Duodenal mucosa (tissue), 2 donors: Measurements from ENCODE around the gene ACSL5.
A peak's percentile ranks its signal among the peaks of the same experiment; 100 is the strongest.

Experiments
- H3K27ac ChIP-seq: one replicate; pipeline ENCODE4 v1.7.0; 2013; ENCODE audit warnings: low read depth, low read length
- H3K27me3 ChIP-seq, 2 donors: one replicate each; pipeline ENCODE4 v1.7.0; 2013; ENCODE audit warnings: low read length in 2 of 2, control low read depth in 1 of 2; ENCODE audit not compliant: insufficient read depth in 2 of 2, control insufficient read depth in 1 of 2
- H3K36me3 ChIP-seq, 2 donors: one replicate each; pipeline ENCODE4 v1.7.0; 2013; ENCODE audit warnings: low read length in 2 of 2, control low read depth in 1 of 2; ENCODE audit not compliant: insufficient read depth in 2 of 2, control insufficient read depth in 1 of 2
- H3K4me1 ChIP-seq, 2 donors: one replicate each; pipeline ENCODE4 v1.7.0; 2013; ENCODE audit warnings: low read length in 2 of 2, control low read depth in 1 of 2; ENCODE audit not compliant: insufficient read depth in 2 of 2, control insufficient read depth in 1 of 2
- H3K4me3 ChIP-seq, 2 donors: one replicate each; pipeline ENCODE4 v1.7.0; 2013; ENCODE audit warnings: low read length in 2 of 2, low read depth in 1 of 2
- H3K9ac ChIP-seq, 2 donors: one replicate each; pipeline ENCODE4 v1.7.0; 2013; ENCODE audit warnings: low read length in 2 of 2, low read depth in 1 of 2
- H3K9me3 ChIP-seq, 2 donors: one replicate each; pipeline ENCODE4 v1.7.0; 2013; ENCODE audit warnings: low read length in 2 of 2, control low read depth in 1 of 2; ENCODE audit not compliant: control insufficient read depth in 1 of 2

ACSL5 gene

DNA sequence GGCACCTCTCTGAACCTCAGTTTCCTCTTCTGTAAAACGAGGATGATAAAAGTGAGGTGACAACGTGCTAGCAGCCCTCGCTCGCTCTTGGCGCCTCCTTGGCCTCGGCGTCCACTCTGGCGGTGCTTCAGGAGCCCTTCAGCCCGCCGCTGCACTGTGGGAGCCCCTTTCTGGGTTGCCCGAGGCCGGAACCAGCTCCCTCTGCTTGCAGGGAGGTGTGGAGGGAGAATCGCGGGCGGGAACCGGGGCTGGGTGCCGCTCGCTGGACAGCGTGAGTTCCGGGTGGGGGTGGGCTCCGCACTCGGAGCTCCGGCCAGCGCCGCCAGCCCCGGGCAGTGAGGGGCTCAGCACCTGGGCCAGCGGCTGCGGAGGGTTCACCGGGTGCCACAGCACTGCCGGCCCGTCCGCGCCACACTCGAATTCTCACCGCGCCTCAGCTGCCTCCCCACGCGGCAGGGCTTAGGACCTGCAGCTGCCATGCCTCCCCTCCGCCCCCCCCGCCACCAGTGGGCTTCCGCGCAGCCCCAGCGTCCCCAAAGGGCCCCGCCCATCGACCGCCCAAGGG, 24.3 kb upstream of the ACSL5 start:
- Histone ChIP-seq H3K27me3 (no peaks in the 10 kb centered on the region), H3K9ac (no peak overlapping the region), H3K27ac (no peak overlapping the region), H3K4me3 (no peak overlapping the region), H3K4me1 (peaks cover 0 to 6% of the 10 kb centered on the region in 2 donors), H3K36me3 (no peaks in the 10 kb centered on the region), H3K9me3 (no peaks in the 10 kb centered on the region)

DNA sequence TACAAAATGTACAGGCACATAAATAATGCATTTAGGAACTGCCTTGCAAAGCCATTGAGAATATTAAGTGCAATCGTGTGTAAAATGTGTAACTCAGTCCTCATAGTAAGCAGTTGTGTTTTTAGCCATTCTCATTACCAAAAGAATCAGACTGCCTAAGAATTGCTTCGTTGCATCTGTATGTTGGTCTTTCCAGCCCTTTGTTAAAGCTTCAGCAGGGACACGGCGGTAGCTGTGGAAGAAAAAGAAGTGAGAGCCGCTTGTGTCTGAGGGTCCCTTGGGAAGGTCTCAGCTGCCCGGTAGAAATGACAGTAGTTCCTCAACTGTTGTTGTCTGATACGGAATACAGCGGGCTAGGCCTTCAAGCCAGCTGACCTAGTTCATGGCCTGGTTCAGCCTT, 22.8 kb upstream of the ACSL5 start:
- peaks cover 0 to 6% of the 10 kb centered on the region in 2 donors for H3K4me1 ChIP-seq
- no peak overlapping the region for H3K9ac ChIP-seq
- no peak overlapping the region for H3K4me3 ChIP-seq
- no peaks in the 10 kb centered on the region for H3K27me3 ChIP-seq
- H3K9me3 ChIP-seq = no peaks in the 10 kb centered on the region
- H3K27ac ChIP-seq = no peak overlapping the region
- H3K36me3 ChIP-seq = no peaks in the 10 kb centered on the region

DNA sequence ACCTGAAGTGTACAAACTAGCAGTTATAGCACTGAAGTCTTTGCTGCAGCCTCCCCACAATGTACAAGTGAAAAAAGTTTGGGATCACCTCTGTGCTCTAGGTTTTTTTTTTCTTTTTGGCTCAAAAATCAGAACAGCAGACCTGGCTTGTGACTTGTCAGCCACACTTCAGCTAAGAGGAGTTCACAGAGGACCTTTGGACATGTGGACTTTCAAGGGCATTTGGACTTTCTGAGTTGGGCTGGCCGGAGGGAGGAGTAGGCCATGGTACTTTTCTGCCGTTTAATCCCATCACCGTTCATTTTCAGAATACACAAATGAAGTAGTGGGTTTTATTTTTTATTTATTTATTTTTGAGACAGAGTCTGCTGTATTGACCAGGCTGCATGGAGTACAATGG, 21.9 kb upstream of the ACSL5 start:
- Histone ChIP-seq H3K9me3 (no peaks in the 10 kb centered on the region), H3K27ac (no peak overlapping the region), H3K4me1 (peaks cover 0 to 6% of the 10 kb centered on the region in 2 donors), H3K36me3 (no peaks in the 10 kb centered on the region), H3K9ac (no peak overlapping the region), H3K27me3 (no peaks in the 10 kb centered on the region), H3K4me3 (no peak overlapping the region)

DNA sequence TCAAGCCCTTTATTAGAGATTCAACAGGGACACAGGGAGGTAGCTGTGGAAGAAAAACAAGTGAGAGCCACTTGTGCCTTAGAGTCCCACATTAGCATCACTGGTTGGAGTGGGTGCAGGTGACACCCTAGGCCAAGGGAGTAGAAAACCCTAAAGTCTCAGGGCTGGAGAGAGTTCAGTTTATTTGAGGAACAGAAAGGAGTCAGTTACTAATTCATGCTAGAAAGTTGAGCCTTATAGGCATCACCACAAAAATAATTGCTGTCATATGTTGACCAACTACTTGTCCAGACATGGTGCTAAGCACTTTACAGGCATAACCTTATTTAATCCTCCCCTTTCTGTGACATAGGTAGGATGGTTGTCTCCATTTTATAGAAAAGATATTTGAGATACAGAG, 20.9 kb upstream of the ACSL5 start:
- Histone ChIP-seq H3K9me3 (no peaks in the 10 kb centered on the region), H3K27ac (no peak overlapping the region), H3K9ac (no peak overlapping the region), H3K4me1 (peaks cover 0 to 1% of the 10 kb centered on the region in 2 donors), H3K4me3 (no peak overlapping the region), H3K27me3 (no peaks in the 10 kb centered on the region), H3K36me3 (no peaks in the 10 kb centered on the region)

DNA sequence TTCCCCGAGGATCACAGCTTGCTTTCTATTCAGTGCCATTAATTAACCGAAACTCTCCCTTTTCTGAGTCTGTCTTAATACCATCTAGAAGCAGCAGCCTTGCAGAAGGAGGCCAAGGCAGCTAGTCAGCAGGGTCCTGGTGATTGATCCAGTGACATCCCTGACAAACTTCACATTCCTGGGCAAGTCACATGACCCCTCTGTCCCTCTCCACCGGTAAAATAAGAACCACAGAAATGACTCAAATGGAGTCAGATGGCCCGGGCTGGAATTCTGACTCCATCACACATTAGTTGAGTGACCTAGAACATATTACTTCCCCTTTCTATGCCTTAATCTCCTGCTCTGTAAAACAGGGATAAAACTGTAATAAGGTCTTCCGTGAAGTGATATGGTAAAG, 17.2 kb upstream of the ACSL5 start:
- no peaks in the 10 kb centered on the region for H3K9me3 ChIP-seq
- H3K27me3 ChIP-seq = no peaks in the 10 kb centered on the region
- no peak overlapping the region for H3K9ac ChIP-seq
- H3K4me1 ChIP-seq = peaks cover 19 to 23% of the 10 kb centered on the region in 2 donors
- H3K27ac ChIP-seq = no peak overlapping the region
- H3K36me3 ChIP-seq = no peaks in the 10 kb centered on the region
- H3K4me3 ChIP-seq = no peak overlapping the region

DNA sequence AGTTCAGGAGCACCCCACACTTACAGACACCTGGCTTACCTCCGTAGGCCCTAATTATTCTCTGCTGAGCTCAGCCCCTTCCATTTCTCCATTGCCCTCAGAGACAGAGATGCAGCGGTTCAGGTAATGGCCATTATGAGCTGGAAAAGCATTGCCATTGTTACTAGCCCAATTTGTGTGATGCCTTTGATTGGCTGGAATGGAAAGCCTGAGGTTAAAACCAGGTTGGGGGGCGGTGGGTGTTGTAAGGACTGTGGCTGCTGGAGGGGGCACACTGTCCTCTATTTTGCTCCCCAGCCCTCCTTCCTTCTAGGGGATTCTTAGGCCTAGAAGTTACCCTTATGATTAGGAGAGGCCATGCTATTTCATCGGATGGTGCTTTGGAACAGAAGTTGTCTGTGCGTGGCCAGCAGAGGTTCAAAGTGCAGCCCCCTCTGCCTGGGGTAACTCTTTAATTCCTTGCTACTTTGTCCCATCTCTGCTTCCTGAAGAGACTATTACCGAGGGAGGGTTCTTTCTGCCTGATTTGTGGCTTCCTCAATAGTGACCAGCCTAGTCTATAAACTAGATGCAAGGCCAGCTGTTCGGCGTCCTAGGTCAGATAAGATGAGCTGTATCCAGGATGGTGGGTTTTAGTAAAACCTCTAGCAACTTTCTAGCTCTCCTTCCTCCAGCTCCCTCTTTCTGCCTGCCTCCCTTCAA, 14.2 kb upstream of the ACSL5 start:
- H3K9me3 ChIP-seq = no peaks in the 10 kb centered on the region
- H3K4me3 ChIP-seq = no peak overlapping the region
- H3K27ac ChIP-seq = no peak overlapping the region
- no peaks in the 10 kb centered on the region for H3K27me3 ChIP-seq
- no peaks in the 10 kb centered on the region for H3K36me3 ChIP-seq
- H3K9ac ChIP-seq = peak overlapping the region in 1 of 2 donors; percentile 8
- H3K4me1 ChIP-seq = peaks cover 47 to 53% of the 10 kb centered on the region in 2 donors

DNA sequence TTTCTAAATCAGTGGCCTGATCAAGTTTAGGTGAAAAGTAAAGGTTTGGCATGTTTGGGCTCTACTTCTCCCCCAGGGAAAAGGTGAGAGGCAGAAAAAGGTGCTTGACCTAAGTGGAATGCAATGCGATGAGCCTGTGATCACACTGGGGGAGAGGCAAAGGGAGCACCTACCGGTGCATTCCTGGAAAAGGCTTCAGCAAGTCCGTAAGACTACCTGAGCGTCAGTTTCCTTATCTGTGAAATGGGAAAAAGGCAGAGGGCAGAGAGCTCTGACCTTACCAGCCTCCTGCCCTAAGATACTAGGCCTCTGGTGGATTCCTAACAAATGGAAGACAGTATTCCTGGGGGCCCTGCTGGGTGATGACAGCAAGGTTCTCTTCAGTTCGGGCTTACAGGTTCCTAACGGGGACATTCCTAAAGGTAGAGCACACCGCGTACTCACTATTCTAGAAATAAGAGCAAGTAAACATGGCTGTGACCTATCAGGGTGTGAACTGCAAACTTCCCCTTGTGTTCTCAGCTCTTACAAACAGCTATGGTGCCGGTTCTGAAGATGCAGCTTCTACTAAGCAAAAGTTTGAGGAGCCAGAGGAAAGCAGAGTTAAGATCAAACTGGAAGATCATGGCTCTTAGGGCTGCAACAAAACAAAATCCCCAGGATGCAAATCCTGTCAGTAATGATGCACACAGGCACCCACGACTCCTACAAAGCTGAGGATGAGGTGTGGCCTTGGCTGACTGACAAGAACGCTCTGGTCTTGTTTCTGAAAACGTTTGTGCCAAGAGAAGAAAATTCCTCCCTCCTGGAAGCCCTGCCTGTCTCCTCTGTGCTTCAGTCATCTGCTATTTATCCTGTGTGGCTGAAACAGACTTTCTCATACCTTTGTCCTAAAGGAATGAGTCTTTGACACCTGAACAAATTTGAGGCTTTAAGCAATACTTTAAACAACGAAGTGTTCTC, 13.3 kb upstream of the ACSL5 start:
- Histone ChIP-seq H3K9me3 (no peaks in the 10 kb centered on the region), H3K9ac (peak overlapping the region; percentile 8 to 28), H3K36me3 (no peaks in the 10 kb centered on the region), H3K4me1 (peaks cover 52 to 57% of the 10 kb centered on the region in 2 donors), H3K27ac (no peak overlapping the region), H3K4me3 (no peak overlapping the region), H3K27me3 (no peaks in the 10 kb centered on the region)

DNA sequence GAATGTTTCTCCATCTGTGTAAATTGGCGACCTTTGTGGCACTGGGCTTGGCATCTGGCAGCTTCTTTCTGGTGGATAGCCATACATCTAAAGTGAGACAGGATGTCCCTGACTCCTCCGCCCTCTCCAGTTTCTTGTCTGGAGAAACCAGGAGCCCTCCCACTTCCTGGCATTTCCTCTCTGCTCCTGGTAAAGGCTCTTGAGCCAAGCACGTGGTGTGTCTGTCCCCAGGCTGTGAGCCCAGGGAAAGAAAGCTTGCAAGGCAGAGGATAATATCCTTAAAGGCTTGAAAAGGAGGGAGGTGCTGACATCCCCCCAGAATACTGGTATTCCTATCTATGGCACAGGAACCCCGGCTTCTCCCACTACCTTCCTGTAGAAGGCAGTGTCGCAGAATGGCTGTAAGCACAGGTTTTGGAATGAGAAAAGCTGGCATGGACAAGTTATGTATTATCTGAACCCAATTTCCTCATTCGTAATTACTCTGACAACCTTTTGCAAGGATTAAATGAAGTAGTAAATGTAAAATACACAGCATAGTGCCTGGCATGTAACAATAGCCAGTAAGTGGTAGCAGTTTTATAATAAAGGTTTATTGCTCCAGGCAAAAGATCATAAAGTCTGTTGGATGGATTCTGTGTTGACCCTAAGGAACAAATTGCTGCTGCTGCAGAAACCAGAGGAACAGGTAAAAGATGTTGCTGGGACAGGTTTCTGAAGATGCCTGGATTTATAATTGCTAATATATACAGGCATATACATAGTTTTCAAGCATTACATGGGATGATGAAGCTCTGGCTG, 11.8 kb upstream of the ACSL5 start:
- peak overlapping the region; percentile 51 for H3K27ac ChIP-seq
- peak overlapping the region; percentile 2 to 11 for H3K9ac ChIP-seq
- H3K4me3 ChIP-seq = no peak overlapping the region
- no peaks in the 10 kb centered on the region for H3K36me3 ChIP-seq
- no peaks in the 10 kb centered on the region for H3K27me3 ChIP-seq
- H3K9me3 ChIP-seq = no peaks in the 10 kb centered on the region
- H3K4me1 ChIP-seq = peaks cover 55 to 61% of the 10 kb centered on the region in 2 donors

DNA sequence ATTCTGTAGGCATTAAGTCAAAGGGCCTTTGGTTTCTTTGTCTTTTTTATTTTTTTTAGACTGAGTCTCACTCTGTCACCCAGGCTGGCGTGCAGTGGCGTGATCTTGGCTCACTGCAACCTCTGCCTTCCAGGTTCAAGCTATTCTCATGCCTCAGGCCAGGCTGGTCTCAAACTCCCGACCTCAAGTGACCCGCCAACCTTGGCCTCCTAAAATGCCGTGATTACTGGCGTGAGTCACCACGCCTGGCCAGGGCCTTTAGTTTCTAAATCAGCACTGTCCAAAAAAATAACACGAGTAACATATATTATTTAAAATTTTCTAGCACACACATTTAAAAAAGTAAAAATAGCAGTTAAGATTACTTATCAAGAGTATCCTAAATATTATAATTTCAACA, 11.1 kb upstream of the ACSL5 start:
- Histone ChIP-seq H3K4me3 (no peak overlapping the region), H3K36me3 (no peaks in the 10 kb centered on the region), H3K27me3 (no peaks in the 10 kb centered on the region), H3K9me3 (no peaks in the 10 kb centered on the region), H3K4me1 (peaks cover 60 to 67% of the 10 kb centered on the region in 2 donors), H3K27ac (no peak overlapping the region), H3K9ac (no peak overlapping the region)
